H54 (cell line): ENCODE results near the gene IPO8.
"Not testable (repeated sequence)": the region's sequence is repeated elsewhere in the genome, so short reads cannot be mapped to it uniquely, and the experiment has no call there.

ENCODE experiments used
- DNase-seq: peaks from one replicate; pipeline ENCODE4 v3.0.0; 2011; ENCODE audit warnings: low spot score, mixed read lengths; ENCODE audit not compliant: insufficient read length
- FAIRE-seq: peaks from 3 replicates; lab custom pipeline; 2011; peaks lifted over from hg19 to GRCh38; lab: Jason Lieb, UNC
- POLR2A ChIP-seq: IDR thresholded peaks from 2 replicates; pipeline ENCODE4 v1.6.1; 2011; ENCODE audit warnings: low read depth, mild to moderate bottlenecking, low read length

IPO8 gene

GRCh38 chr12:30646821-30647220, 48.8 kb downstream of the IPO8 start:
- FAIRE-seq, result no peak

GRCh38 chr12:30643366-30643765, 52.3 kb downstream of the IPO8 start:
- DNase-seq (no peak), FAIRE-seq (no peak)
- no peak for TF ChIP-seq POLR2A

More at GRCh38 chr12:30646821-30647220, 48.8 kb downstream of the IPO8 start:
- TF ChIP-seq POLR2A, result no peak
- DNase-seq, result no peak

GRCh38 chr12:30640392-30640791, 55.3 kb downstream of the IPO8 start:
- FAIRE-seq (no peak), DNase-seq (no peak)
- TF ChIP-seq POLR2A, result no peak

- no peak for TF ChIP-seq POLR2A
- DNase-seq, result no peak
- no peak for FAIRE-seq
These were observed 60.3 kb downstream of the IPO8 start for GRCh38 chr12:30635385-30635784.

GRCh38 chr12:30631740-30632139, 63.9 kb downstream of the IPO8 start:
- no peak for TF ChIP-seq POLR2A
- no peak for FAIRE-seq
- no peak for DNase-seq

- DNase-seq (no peak), FAIRE-seq (no peak)
- no peak for TF ChIP-seq POLR2A
These were observed 64.7 kb downstream of the IPO8 start for GRCh38 chr12:30630979-30631285.

- TF ChIP-seq POLR2A, result no peak
- DNase-seq, result no peak
- FAIRE-seq, result no peak
These were observed 65.3 kb downstream of the IPO8 start for GRCh38 chr12:30630076-30630978.

- no peak for FAIRE-seq
- DNase-seq, result no peak
- TF ChIP-seq POLR2A, result no peak
These were observed 68.8 kb downstream of the IPO8 start for GRCh38 chr12:30626847-30627246.

- FAIRE-seq (no peak), DNase-seq (no peak)
- TF ChIP-seq POLR2A, result no peak
These were observed 71.7 kb downstream of the IPO8 start for GRCh38 chr12:30624009-30624408.

- DNase-seq, result no peak
- peak; percentile 85 for FAIRE-seq
- no peak for TF ChIP-seq POLR2A
These were observed 73.2 kb downstream of the IPO8 start for GRCh38 chr12:30622509-30622908.

GRCh38 chr12:30621663-30622241, 73.9 kb downstream of the IPO8 start:
- FAIRE-seq, result not testable (repeated sequence)

GRCh38 chr12:30617346-30618016, 78.2 kb downstream of the IPO8 start:
- no peak for FAIRE-seq
- no peak for DNase-seq
- TF ChIP-seq POLR2A, result no peak

More at GRCh38 chr12:30621663-30622241, 73.9 kb downstream of the IPO8 start:
- not testable (repeated sequence) for DNase-seq

- DNase-seq (no peak), FAIRE-seq (no peak)
- TF ChIP-seq POLR2A, result no peak
These were observed 81.6 kb downstream of the IPO8 start for GRCh38 chr12:30614031-30614430.

GRCh38 chr12:30613119-30613830, 82.4 kb downstream of the IPO8 start:
- DNase-seq, result no peak
- FAIRE-seq, result no peak
- no peak for TF ChIP-seq POLR2A
